H1 (cell line): ENCODE results near the gene RXRA. TPM values are rescaled to one million over a fixed set of nuclear protein-coding genes. Genes with fewer than 3 reads are reported as not detected.

Source experiments
- CTCF ChIA-PET: fragments of 300-600 bp; sonication (Branson Sonifier 250); formaldehyde crosslinking; loops from one replicate; lab custom pipeline; 2021; ENCODE audit not compliant: partially characterized antibody; lab: Charles Lee
- POLR2A ChIA-PET: fragments of 300-600 bp; sonication (Branson Sonifier 250); formaldehyde crosslinking; loops from one replicate; lab custom pipeline; 2021; ENCODE audit warnings: inconsistent platforms; ENCODE audit not compliant: partially characterized antibody; lab: Charles Lee
- DNase-seq, 2 experiments: peaks; one replicate each; pipeline versions ENCODE4 v3.0.0 to v3.0.0-alpha.2; 2010 to 2022; ENCODE audit warnings: low spot score in 2 of 2, low read depth in 1 of 2, mixed read lengths in 1 of 2
- FAIRE-seq: peaks from 2 replicates; lab custom pipeline; 2011; peaks lifted over from hg19 to GRCh38; lab: Jason Lieb, UNC
- H2AFZ ChIP-seq: 2 replicates; pipeline ENCODE4 v1.8.1; 2012; ENCODE audit warnings: low read length, inconsistent platforms
- H2AK5ac ChIP-seq: 2 replicates; pipeline ENCODE4 v1.6.1; 2013; ENCODE audit warnings: low read depth, low read length
- H2BK120ac ChIP-seq: replicated peaks from 2 replicates; pipeline ENCODE3; 2013; ENCODE audit warnings: low read depth, low read length, inconsistent platforms
- H2BK12ac ChIP-seq: 2 replicates; pipeline ENCODE4 v1.6.1; 2013; ENCODE audit warnings: low read depth, low read length
- H2BK15ac ChIP-seq: 2 replicates; pipeline ENCODE4 v1.6.1; 2013; ENCODE audit warnings: low read length
- H2BK20ac ChIP-seq: 2 replicates; pipeline ENCODE4 v1.6.1; 2013; ENCODE audit warnings: low read length
- H2BK5ac ChIP-seq: 2 replicates; pipeline ENCODE4 v1.6.1; 2013; ENCODE audit warnings: low read depth, low read length
- H3K14ac ChIP-seq: 2 replicates; pipeline ENCODE4 v1.6.1; 2013; ENCODE audit warnings: inconsistent platforms; ENCODE audit not compliant: insufficient read length
- H3K18ac ChIP-seq: 2 replicates; pipeline ENCODE4 v1.6.1; 2013; ENCODE audit warnings: low read length; ENCODE audit errors: extremely low read depth
- H3K23ac ChIP-seq: 2 replicates; pipeline ENCODE4 v1.6.1; 2013; ENCODE audit warnings: inconsistent platforms; ENCODE audit not compliant: insufficient read length
- H3K23me2 ChIP-seq: 2 replicates; pipeline ENCODE4 v1.6.1; 2013; ENCODE audit warnings: low read depth, low read length
- H3K27ac ChIP-seq: 2 replicates; pipeline ENCODE4 v1.6.1; 2011; ENCODE audit warnings: low read depth, low read length, inconsistent platforms
- H3K27me3 ChIP-seq, 4 experiments: replicated peaks in 1 of 4; 1 replicate in 1 of 4; 2 replicates in 3 of 4; pipeline versions ENCODE4 v1.6.1 to v1.8.1; 2011 to 2013; ENCODE audit warnings: low read length in 3 of 4, mild to moderate bottlenecking in 3 of 4, inconsistent platforms in 2 of 4, mixed read lengths in 2 of 4, moderate library complexity in 1 of 4; ENCODE audit not compliant: control insufficient read depth in 3 of 4, insufficient read depth in 3 of 4; ENCODE audit errors: extremely low read depth in 1 of 4
- H3K36me3 ChIP-seq, 4 experiments: 2 replicates each; pipeline versions ENCODE4 v1.6.1 to v1.8.1; 2011 to 2013; ENCODE audit warnings: mild to moderate bottlenecking in 4 of 4, low read length in 3 of 4, moderate library complexity in 2 of 4, control low read depth in 1 of 4, inconsistent platforms in 1 of 4; ENCODE audit not compliant: insufficient read depth in 4 of 4, control insufficient read depth in 2 of 4
- H3K4ac ChIP-seq: replicated peaks from 2 replicates; pipeline ENCODE3; 2013; ENCODE audit warnings: low read length, low read depth, mixed read lengths, inconsistent platforms; ENCODE audit not compliant: insufficient read length
- H3K4me1 ChIP-seq, 4 experiments: replicated peaks in 1 of 4; 1 replicate in 1 of 4; 2 replicates in 3 of 4; pipeline versions ENCODE4 v1.6.1 to v1.8.1; 2011 to 2013; ENCODE audit warnings: low read length in 3 of 4, inconsistent platforms in 2 of 4, mixed read lengths in 1 of 4; ENCODE audit not compliant: insufficient read depth in 4 of 4, control insufficient read depth in 3 of 4
- H3K4me2 ChIP-seq, 2 experiments: 2 replicates each; pipeline versions ENCODE4 v1.6.1 to v1.8.1; 2011 to 2013; ENCODE audit warnings: low read depth in 2 of 2, low read length in 2 of 2, control low read depth in 1 of 2, inconsistent platforms in 1 of 2, mild to moderate bottlenecking in 1 of 2; ENCODE audit not compliant: insufficient read depth in 1 of 2
- H3K4me3 ChIP-seq, 4 experiments: fragments of 200-600, 300-600 bp in 1 of 4; sonication (generic), shearing (Covaris generic), sonication (Bioruptor Twin) in 1 of 4; 2 replicates each; pipeline versions ENCODE4 v1.5.1 to v1.8.1; 2011 to 2016; ENCODE audit warnings: low read length in 4 of 4, low read depth in 3 of 4, control low read depth in 2 of 4, inconsistent platforms in 2 of 4, mild to moderate bottlenecking in 2 of 4, mixed read lengths in 1 of 4, moderate library complexity in 1 of 4; ENCODE audit not compliant: insufficient read depth in 2 of 4; ENCODE audit errors: extremely low read depth in 1 of 4
- H3K56ac ChIP-seq: replicated peaks from 2 replicates; pipeline ENCODE3; 2013; ENCODE audit warnings: low read depth, mild to moderate bottlenecking, mixed read lengths, low read length, inconsistent platforms; ENCODE audit not compliant: insufficient read length
- H3K79me1 ChIP-seq: 2 replicates; pipeline ENCODE4 v1.6.1; 2013; ENCODE audit warnings: low read depth, low read length, control low read depth
- H3K79me2 ChIP-seq, 2 experiments: 2 replicates each; pipeline versions ENCODE4 v1.6.1 to v1.8.1; 2012 to 2013; ENCODE audit warnings: low read length in 2 of 2, mild to moderate bottlenecking in 2 of 2, inconsistent platforms in 1 of 2; ENCODE audit not compliant: insufficient read depth in 2 of 2, control insufficient read depth in 1 of 2
- H3K9ac ChIP-seq, 4 experiments: replicated peaks in 1 of 4; 1 replicate in 1 of 4; 2 replicates in 3 of 4; pipeline versions ENCODE4 v1.6.1 to v1.8.1; 2011 to 2013; ENCODE audit warnings: low read depth in 3 of 4, low read length in 3 of 4, control low read depth in 2 of 4, mild to moderate bottlenecking in 2 of 4, moderate library complexity in 2 of 4, inconsistent platforms in 1 of 4; ENCODE audit errors: extremely low read depth in 1 of 4
- H3K9me3 ChIP-seq, 2 experiments: 2 replicates each; pipeline versions ENCODE4 v1.6.1 to v1.8.1; 2012 to 2013; ENCODE audit warnings: mild to moderate bottlenecking in 2 of 2, moderate library complexity in 2 of 2, control low read depth in 1 of 2, inconsistent platforms in 1 of 2, low read depth in 1 of 2, low read length in 1 of 2, mixed read lengths in 1 of 2; ENCODE audit not compliant: insufficient read depth in 2 of 2
- H4K20me1 ChIP-seq, 2 experiments: replicated peaks in 1 of 2; 2 replicates each; pipeline versions ENCODE3 to v1.8.1; 2011 to 2013; ENCODE audit warnings: inconsistent platforms in 2 of 2, low read length in 2 of 2, mild to moderate bottlenecking in 1 of 2; ENCODE audit not compliant: insufficient read depth in 2 of 2, control insufficient read depth in 1 of 2
- H4K5ac ChIP-seq: 2 replicates; pipeline ENCODE4 v1.6.1; 2013; ENCODE audit warnings: low read length, low read depth, mixed read lengths, inconsistent platforms; ENCODE audit not compliant: insufficient read length
- H4K8ac ChIP-seq: 2 replicates; pipeline ENCODE4 v1.8.0; 2013; ENCODE audit warnings: mild to moderate bottlenecking, moderate library complexity, low read length, inconsistent platforms; ENCODE audit not compliant: insufficient read depth; ENCODE audit errors: extremely low read depth
- H4K91ac ChIP-seq: replicated peaks from 2 replicates; pipeline ENCODE3; 2013; ENCODE audit warnings: low read length, mixed read lengths, inconsistent platforms; ENCODE audit not compliant: insufficient read length
- ASH2L ChIP-seq: fragments of 200-600, 300-600 bp; sonication (generic); IDR thresholded peaks from one replicate; pipeline ENCODE4 v1.7.1; 2017; ENCODE audit warnings: low read length
- JUND ChIP-seq: IDR thresholded peaks from 2 replicates; pipeline ENCODE4 v1.6.1; 2011; ENCODE audit warnings: mild to moderate bottlenecking, improper control_type of control experiment, low read length
- TEAD4 ChIP-seq: IDR thresholded peaks from 2 replicates; pipeline ENCODE4 v1.6.1; 2012; ENCODE audit warnings: low read depth, low read length, inconsistent platforms, mixed read lengths
- WGBS, 2 experiments: shearing (Covaris generic) in 1 of 2; methylation state at CpG; one replicate each; pipeline versions ENCODE4 v1.1.6 to v1.1.7; 2013 to 2015; ENCODE audit warnings: low lambda C conversion rate in 2 of 2, mixed read lengths in 2 of 2, inconsistent platforms in 1 of 2, low coverage in 1 of 2, missing lambda C conversion rate in 1 of 2; ENCODE audit not compliant: insufficient replicate concordance in 2 of 2, insufficient coverage in 1 of 2, insufficient read length in 1 of 2; ENCODE audit errors: extremely low coverage in 1 of 2, missing lambda C conversion rate in 1 of 2; 5-methylcytosine and 5-hydroxymethylcytosine counted together
- polyA plus RNA-seq, 7 experiments: library from polyadenylated mRNA; depleted of rRNA in 3 of 7; stranded (reverse) in 5 of 7; unstranded in 2 of 7; fragments of >200 nt in 5 of 7; fragments of 200-250 nt in 2 of 7; gene quantifications; 1 replicate in 5 of 7; 2 replicates in 1 of 7; 4 replicates in 1 of 7; pipeline versions ENCODE4 v1.2.1 to v1.2.3, GENCODE V29; 2011 to 2013; ENCODE audit warnings: missing spikeins in 2 of 7, mixed read lengths in 2 of 7
- total RNA-seq: library from RNA; stranded (reverse); fragmentation: NEBNext Ultra II Directional; extraction: Animal tissue kit (Norgen Biotek cat#: 25700); gene quantifications from 2 replicates; pipeline ENCODE4 v1.2.1, GENCODE V29; 2021

The RXRA gene
- total and polyA plus RNA-seq, 2 of the 8 experiments (the other 6 are each of a cell fraction or from before 2014, with no cell fraction given): 9.8 to 29.4 TPM

GRCh38 chr9:134351606-134352176, 25.4 kb downstream of the RXRA start:
- Histone ChIP-seq H3K18ac (no peak overlapping the region), H2BK12ac (no peak overlapping the region), H3K14ac (no peak overlapping the region), H4K91ac (no peak overlapping the region), H2BK120ac (no peak overlapping the region), H3K56ac (no peak overlapping the region), H3K27me3 (no peaks in the 10 kb centered on the region), H3K4ac (no peak overlapping the region), H3K36me3 (no peaks in the 10 kb centered on the region), H4K8ac (no peak overlapping the region), H3K23me2 (no peaks in the 10 kb centered on the region), H2BK5ac (no peak overlapping the region), H3K4me2 (no peak overlapping the region), H3K27ac (no peak overlapping the region), H3K79me1 (peaks cover 44% of the 10 kb centered on the region), H4K20me1 (peaks cover 14 to 54% of the 10 kb centered on the region in 2 experiments), H3K4me1 (peaks cover 0 to 12% (median 3%) of the 10 kb centered on the region in 4 experiments; a peak in 5 of 7 replicates), H4K5ac (no peak overlapping the region), H3K9ac (no peak overlapping the region), H3K23ac (no peak overlapping the region), H3K4me3 (no peak overlapping the region), H2BK20ac (no peak overlapping the region), H3K79me2 (peaks cover 0 to 63% of the 10 kb centered on the region in 2 experiments; a peak in 1 of 4 replicates), H2AK5ac (no peak overlapping the region), H3K9me3 (no peaks in the 10 kb centered on the region), H2AFZ (no peak overlapping the region), H2BK15ac (no peak overlapping the region)
- POLR2A ChIA-PET: no interaction called here
- no peak for FAIRE-seq
- TF ChIP-seq JUND (no peak), ASH2L (no peak), TEAD4 (no peak)
- DNase-seq: no peak
- CTCF ChIA-PET: interaction anchor here (0.7 kb wide), 1 partner anchor 13 kb away, joined by 3 read pairs; no protein-coding TSS in a partner anchor
- 93% methylated on average over 29 of the region's 29 CpGs; no CpG with 5 or more reads in 1 of the 2 experiments for WGBS, 2 experiments
